ENCODE measurements around the gene DPYD. TPM values are rescaled to one million over a fixed set of nuclear protein-coding genes. Genes with fewer than 3 reads are reported as not detected.

Gene DPYD
- total and polyA plus RNA-seq, 9 of the 15 experiments (the other 6 are each of a cell fraction or from before 2014, with no cell fraction given) = 0.03 to 0.25 (median 0.08) TPM; not detected in 2

DNA sequence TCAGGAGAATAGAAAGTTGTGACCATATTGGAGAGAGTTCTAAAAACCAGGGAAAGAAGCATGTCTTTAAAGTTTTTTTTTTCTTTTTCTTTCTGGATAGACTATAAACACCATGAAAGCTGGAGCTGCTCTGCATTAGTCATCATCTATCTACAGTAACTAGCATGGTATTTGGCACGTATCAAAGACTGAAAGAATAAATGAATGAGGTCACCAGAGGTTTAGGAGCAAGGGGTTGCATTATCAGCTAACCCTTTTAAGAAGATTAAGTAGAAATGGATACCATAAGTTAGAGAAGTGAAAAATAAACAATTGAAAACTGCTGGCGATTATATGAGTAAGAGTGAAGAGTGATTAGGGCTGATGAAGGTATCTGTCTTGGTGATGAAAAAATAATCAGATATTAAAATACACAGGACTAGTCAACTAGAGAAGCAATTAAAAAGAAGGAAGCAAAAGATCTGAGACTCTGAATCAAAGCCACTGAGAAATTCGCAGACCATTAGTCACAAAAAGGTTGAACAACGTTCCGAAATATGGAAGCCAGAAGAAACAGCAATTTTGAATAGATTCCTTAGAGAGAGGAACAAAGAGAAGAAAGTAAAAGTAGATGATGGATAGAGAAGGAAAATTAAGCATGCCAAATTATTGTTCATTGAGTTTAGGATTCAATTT, 536.4 kb downstream of the DPYD start (continued):
- TF ChIP-seq, protein P1, sequence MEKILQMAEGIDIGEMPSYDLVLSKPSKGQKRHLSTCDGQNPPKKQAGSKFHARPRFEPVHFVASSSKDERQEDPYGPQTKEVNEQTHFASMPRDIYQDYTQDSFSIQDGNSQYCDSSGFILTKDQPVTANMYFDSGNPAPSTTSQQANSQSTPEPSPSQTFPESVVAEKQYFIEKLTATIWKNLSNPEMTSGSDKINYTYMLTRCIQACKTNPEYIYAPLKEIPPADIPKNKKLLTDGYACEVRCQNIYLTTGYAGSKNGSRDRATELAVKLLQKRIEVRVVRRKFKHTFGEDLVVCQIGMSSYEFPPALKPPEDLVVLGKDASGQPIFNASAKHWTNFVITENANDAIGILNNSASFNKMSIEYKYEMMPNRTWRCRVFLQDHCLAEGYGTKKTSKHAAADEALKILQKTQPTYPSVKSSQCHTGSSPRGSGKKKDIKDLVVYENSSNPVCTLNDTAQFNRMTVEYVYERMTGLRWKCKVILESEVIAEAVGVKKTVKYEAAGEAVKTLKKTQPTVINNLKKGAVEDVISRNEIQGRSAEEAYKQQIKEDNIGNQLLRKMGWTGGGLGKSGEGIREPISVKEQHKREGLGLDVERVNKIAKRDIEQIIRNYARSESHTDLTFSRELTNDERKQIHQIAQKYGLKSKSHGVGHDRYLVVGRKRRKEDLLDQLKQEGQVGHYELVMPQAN (IDR thresholded peaks at IDR 0.05; ENCODE audit: borderline replicate concordance) = no peak
- TF ChIP-seq KAT2B (IDR thresholded peaks at IDR 0.05; ENCODE audit: low read depth, low read length) (no peak), SMC3 (conservative IDR thresholded peaks at IDR 0.05; ENCODE audit: insufficient read depth, low read depth, low read length) (no peak)
- TF ChIP-seq, protein P2, sequence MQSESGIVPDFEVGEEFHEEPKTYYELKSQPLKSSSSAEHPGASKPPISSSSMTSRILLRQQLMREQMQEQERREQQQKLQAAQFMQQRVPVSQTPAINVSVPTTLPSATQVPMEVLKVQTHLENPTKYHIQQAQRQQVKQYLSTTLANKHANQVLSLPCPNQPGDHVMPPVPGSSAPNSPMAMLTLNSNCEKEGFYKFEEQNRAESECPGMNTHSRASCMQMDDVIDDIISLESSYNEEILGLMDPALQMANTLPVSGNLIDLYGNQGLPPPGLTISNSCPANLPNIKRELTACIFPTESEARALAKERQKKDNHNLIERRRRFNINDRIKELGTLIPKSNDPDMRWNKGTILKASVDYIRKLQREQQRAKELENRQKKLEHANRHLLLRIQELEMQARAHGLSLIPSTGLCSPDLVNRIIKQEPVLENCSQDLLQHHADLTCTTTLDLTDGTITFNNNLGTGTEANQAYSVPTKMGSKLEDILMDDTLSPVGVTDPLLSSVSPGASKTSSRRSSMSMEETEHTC (IDR thresholded peaks at IDR 0.05) = no peak

DNA sequence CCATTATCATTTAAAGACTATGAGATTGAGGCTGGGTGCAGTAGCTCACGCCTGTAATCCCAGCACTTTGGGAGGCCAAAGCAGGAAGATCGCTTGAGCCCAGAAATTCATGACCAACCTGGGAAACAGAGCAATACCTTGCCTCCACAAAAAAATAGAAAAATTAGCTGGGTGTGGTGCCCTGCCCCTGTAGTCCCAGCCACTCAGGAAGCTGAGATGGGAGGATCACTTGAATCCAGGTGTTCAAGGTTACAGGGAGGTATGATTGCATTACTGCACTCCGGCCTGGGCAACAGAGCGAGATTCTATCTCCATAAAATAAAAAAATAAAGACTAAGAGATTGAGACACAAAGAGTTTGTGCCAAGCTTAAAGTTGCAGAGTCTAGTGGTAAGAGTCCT, 537.0 kb downstream of the DPYD start:
- in situ Hi-C loops (cut with MboI) (no loop called here), intact Hi-C loops (cut with micrococcal nuclease) (no loop called here)
- no peak overlapping the region for H3K9ac ChIP-seq (ENCODE audit: insufficient read depth in 1 of 2, low read depth in 2 of 2, low read length in 2 of 2)
- H3K27me3 ChIP-seq (ENCODE audit: control insufficient read depth in 2 of 2, insufficient read depth in 2 of 2, low read length in 2 of 2) = no peaks in the 10 kb centered on the region
- POLR2A ChIA-PET = no interaction called here
- no peak overlapping the region for H2AFZ ChIP-seq (ENCODE audit: low read depth, low read length)
- H4K20me1 ChIP-seq (replicated peaks; ENCODE audit: control insufficient read depth, insufficient read depth, low read length) = no peaks in the 10 kb centered on the region
- 0% methylated on average over 4 of the region's 4 CpGs for WGBS (ENCODE audit: insufficient coverage, low coverage, missing lambda C conversion rate)
- ATAC-seq (no peak), DNase-seq (ENCODE audit: extremely low read depth in 1 of 4, low spot score in 3 of 4) (no peak), FAIRE-seq (no peak)
- no peaks in the 10 kb centered on the region for H3K9me3 ChIP-seq (replicated peaks; ENCODE audit: control insufficient read depth, insufficient read depth, low read depth, low read length)
- no peaks in the 10 kb centered on the region for H3K4me1 ChIP-seq (replicated peaks in 1 of 2; ENCODE audit: control insufficient read depth in 2 of 2, insufficient read depth in 2 of 2, low read length in 2 of 2)
- H3K4me2 ChIP-seq (ENCODE audit: insufficient read depth, low read length) = no peak overlapping the region
- H3K9me1 ChIP-seq (ENCODE audit: control insufficient read depth, insufficient read depth, low read length) = no peaks in the 10 kb centered on the region
- no peak overlapping the region for H3K27ac ChIP-seq (ENCODE audit: extremely low read depth, low read depth, low read length)
- no TSS peak for BruUV-seq (replicated peaks)
- CTCF ChIA-PET (ENCODE audit: low intra/inter-chr PET ratio) = no interaction called here
- H3K79me2 ChIP-seq (ENCODE audit: control insufficient read depth, insufficient read depth, low read length) = no peaks in the 10 kb centered on the region
- no peaks in the 10 kb centered on the region for H3K36me3 ChIP-seq (ENCODE audit: control insufficient read depth, insufficient read depth, low read length)
- H3K4me3 ChIP-seq = no peak overlapping the region
- TF ChIP-seq PCBP1 (IDR thresholded peaks at IDR 0.05; ENCODE audit: low read depth, low read length, poor library complexity, severe bottlenecking) = no peak
- TF ChIP-seq NR2F6 (CRISPR knock-in tag; IDR thresholded peaks at IDR 0.05) = no peak
- TF ChIP-seq, protein P3, sequence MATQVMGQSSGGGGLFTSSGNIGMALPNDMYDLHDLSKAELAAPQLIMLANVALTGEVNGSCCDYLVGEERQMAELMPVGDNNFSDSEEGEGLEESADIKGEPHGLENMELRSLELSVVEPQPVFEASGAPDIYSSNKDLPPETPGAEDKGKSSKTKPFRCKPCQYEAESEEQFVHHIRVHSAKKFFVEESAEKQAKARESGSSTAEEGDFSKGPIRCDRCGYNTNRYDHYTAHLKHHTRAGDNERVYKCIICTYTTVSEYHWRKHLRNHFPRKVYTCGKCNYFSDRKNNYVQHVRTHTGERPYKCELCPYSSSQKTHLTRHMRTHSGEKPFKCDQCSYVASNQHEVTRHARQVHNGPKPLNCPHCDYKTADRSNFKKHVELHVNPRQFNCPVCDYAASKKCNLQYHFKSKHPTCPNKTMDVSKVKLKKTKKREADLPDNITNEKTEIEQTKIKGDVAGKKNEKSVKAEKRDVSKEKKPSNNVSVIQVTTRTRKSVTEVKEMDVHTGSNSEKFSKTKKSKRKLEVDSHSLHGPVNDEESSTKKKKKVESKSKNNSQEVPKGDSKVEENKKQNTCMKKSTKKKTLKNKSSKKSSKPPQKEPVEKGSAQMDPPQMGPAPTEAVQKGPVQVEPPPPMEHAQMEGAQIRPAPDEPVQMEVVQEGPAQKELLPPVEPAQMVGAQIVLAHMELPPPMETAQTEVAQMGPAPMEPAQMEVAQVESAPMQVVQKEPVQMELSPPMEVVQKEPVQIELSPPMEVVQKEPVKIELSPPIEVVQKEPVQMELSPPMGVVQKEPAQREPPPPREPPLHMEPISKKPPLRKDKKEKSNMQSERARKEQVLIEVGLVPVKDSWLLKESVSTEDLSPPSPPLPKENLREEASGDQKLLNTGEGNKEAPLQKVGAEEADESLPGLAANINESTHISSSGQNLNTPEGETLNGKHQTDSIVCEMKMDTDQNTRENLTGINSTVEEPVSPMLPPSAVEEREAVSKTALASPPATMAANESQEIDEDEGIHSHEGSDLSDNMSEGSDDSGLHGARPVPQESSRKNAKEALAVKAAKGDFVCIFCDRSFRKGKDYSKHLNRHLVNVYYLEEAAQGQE (IDR thresholded peaks at IDR 0.05; ENCODE audit: borderline replicate concordance) = no peak
- TF ChIP-seq, protein P3 (CRISPR knock-in tag; IDR thresholded peaks at IDR 0.05; ENCODE audit: low read depth) = no peak
